Measurements from ENCODE around the gene TBC1D4. TPM values are rescaled to one million over a fixed set of nuclear protein-coding genes. Genes with fewer than 3 reads are reported as not detected.

Gene TBC1D4
- total and polyA plus RNA-seq, 10 donors, result 10.1 to 67.0 (median 21.6) TPM

- no peak overlapping the region for H3K4me3 ChIP-seq
- H3K27ac ChIP-seq, result peak overlapping the region in 1 of 8 donors; percentile 31
- no peak for TF ChIP-seq POLR2A (IDR thresholded peaks at IDR 0.05)
- no peak for TF ChIP-seq POLR2AphosphoS5 (IDR thresholded peaks at IDR 0.05)
- no peak for TF ChIP-seq CTCF (IDR thresholded peaks at IDR 0.05 in 8 of 11, conservative IDR thresholded peaks at IDR 0.05 in 3 of 11)
- no peaks in the 10 kb centered on the region for H3K36me3 ChIP-seq
- no peaks in the 10 kb centered on the region for H3K9me3 ChIP-seq
- WGBS, 5 donors, result 79 to 92% (median 91%) methylated on average over 3 of the region's 3 CpGs
- no peaks in the 10 kb centered on the region for H3K27me3 ChIP-seq (replicated peaks in 1 of 7)
- DNase-seq, result no peak
- peaks cover 0 to 49% (median 19%) of the 10 kb centered on the region in 6 donors for H3K4me1 ChIP-seq
- intact Hi-C loops (cut with DNase I; ENCODE audit: low total_unique reads), result loop anchor here (5.0 to 10.0 kb wide), 2 partner anchors 107 to 175 kb away; partner anchors contain the start of gene UCHL3
Observed at GRCh38 chr13:75369981-75370380, 112.0 kb downstream of the TBC1D4 start.

- intact Hi-C loops (cut with DNase I; ENCODE audit: low total_unique reads), result no loop called here
- H3K36me3 ChIP-seq, result no peaks in the 10 kb centered on the region
- H3K4me1 ChIP-seq, result peaks cover 0 to 48% (median 19%) of the 10 kb centered on the region in 6 donors
- H3K27ac ChIP-seq, result peak overlapping the region in 5 of 8 donors; percentile 23 to 47 (median 33)
- WGBS, 5 donors, result 16 to 37% (median 27%) methylated on average over 3 of the region's 3 CpGs
- H3K9me3 ChIP-seq, result no peaks in the 10 kb centered on the region
- DNase-seq, result no peak
- no peak for TF ChIP-seq POLR2A (IDR thresholded peaks at IDR 0.05)
- TF ChIP-seq POLR2AphosphoS5 (IDR thresholded peaks at IDR 0.05), result no peak
- no peak for TF ChIP-seq CTCF (IDR thresholded peaks at IDR 0.05 in 8 of 11, conservative IDR thresholded peaks at IDR 0.05 in 3 of 11)
- H3K4me3 ChIP-seq, result no peak overlapping the region
- H3K27me3 ChIP-seq (replicated peaks in 1 of 7), result no peaks in the 10 kb centered on the region
Observed at GRCh38 chr13:75368167-75368566, 113.8 kb downstream of the TBC1D4 start.

- Histone ChIP-seq H3K4me3 (peak overlapping the region in 3 of 8 donors; percentile 2 to 9 (median 5)), H3K9me3 (no peaks in the 10 kb centered on the region), H3K36me3 (peaks cover 0 to 6% (median 0%) of the 10 kb centered on the region in 6 donors), H3K27ac (peak overlapping the region in 4 of 8 donors; percentile 7 to 47 (median 19)), H3K27me3 (replicated peaks in 1 of 7) (no peaks in the 10 kb centered on the region), H3K4me1 (peaks cover 0 to 41% (median 14%) of the 10 kb centered on the region in 6 donors)
- WGBS, 5 donors, result 44 to 53% (median 45%) methylated on average over 3 of the region's 3 CpGs
- TF ChIP-seq POLR2AphosphoS5 (IDR thresholded peaks at IDR 0.05) (no peak), POLR2A (IDR thresholded peaks at IDR 0.05) (no peak)
- intact Hi-C loops (cut with DNase I; ENCODE audit: low total_unique reads), result no loop called here
- no peak for DNase-seq
Observed at GRCh38 chr13:75366380-75367280, 115.3 kb downstream of the TBC1D4 start.

GRCh38 chr13:75365724-75366173, 116.2 kb downstream of the TBC1D4 start:
- Histone ChIP-seq H3K27ac (no peak overlapping the region), H3K9me3 (no peaks in the 10 kb centered on the region), H3K4me3 (peak overlapping the region in 1 of 8 donors; percentile 2), H3K36me3 (peaks cover 0 to 6% (median 0%) of the 10 kb centered on the region in 6 donors), H3K4me1 (peaks cover 0 to 40% (median 14%) of the 10 kb centered on the region in 6 donors), H3K27me3 (replicated peaks in 1 of 7) (no peaks in the 10 kb centered on the region)
- no peak for TF ChIP-seq CTCF (IDR thresholded peaks at IDR 0.05 in 8 of 11, conservative IDR thresholded peaks at IDR 0.05 in 3 of 11)
- no peak for TF ChIP-seq POLR2A (IDR thresholded peaks at IDR 0.05)
- no peak for TF ChIP-seq POLR2AphosphoS5 (IDR thresholded peaks at IDR 0.05)
- intact Hi-C loops (cut with DNase I; ENCODE audit: low total_unique reads), result no loop called here
- 50 to 58% (median 55%) methylated on average over 5 of the region's 5 CpGs for WGBS, 5 donors
- DNase-seq, result no peak
